ENCODE results near the gene TXN.
"Not testable (repeated sequence)": the region's sequence is repeated elsewhere in the genome, so short reads cannot be mapped to it uniquely, and the experiment has no call there.

TXN gene

DNA sequence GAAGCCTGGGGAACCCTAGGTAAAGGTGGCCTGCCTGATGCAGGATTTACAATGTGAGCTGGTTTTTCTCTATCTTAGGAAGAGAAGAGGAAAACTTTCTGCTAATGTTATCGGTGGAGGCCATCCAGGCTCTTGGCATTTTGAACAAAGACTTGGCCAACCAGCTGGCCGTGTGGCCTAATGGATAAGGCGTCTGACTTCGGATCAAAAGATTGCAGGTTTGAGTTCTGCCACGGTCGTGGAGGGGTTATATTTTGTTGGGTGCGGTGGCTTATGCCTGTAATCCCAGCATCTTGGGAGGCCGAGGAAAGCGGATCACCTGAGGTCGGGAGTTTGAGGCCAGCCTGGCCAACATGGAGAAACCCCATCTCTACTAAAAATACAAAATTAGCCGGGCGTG, 58.0 kb downstream of the TXN start:
- Histone ChIP-seq H3K79me2 (ENCODE audit: insufficient read depth, low read length) (no peaks in the 10 kb centered on the region), H3F3A (ENCODE audit: insufficient read depth) (no peaks in the 10 kb centered on the region), H3K4me2 (ENCODE audit: low read depth, low read length, poor library complexity, severe bottlenecking) (no peak overlapping the region), H3K27ac (ENCODE audit: low read depth, low read length) (no peak overlapping the region), H3K9me2 (replicated peaks; ENCODE audit: insufficient read depth, low read length) (no peaks in the 10 kb centered on the region), H4K20me1 (ENCODE audit: low read depth, low read length) (no peaks in the 10 kb centered on the region), H3K9ac (ENCODE audit: low read length) (no peak overlapping the region), H3K27me3 (ENCODE audit: low read length) (no peaks in the 10 kb centered on the region), H3K4me3 (ENCODE audit: insufficient read depth, low read length, poor library complexity, severe bottlenecking) (no peak overlapping the region), H3K36me3 (ENCODE audit: low read length) (no peaks in the 10 kb centered on the region), H2AFZ (ENCODE audit: low read depth, low read length, severe bottlenecking) (no peak overlapping the region), H3K9me3 (ENCODE audit: insufficient read depth, low read length) (no peaks in the 10 kb centered on the region)
- TF ChIP-seq, protein P1, sequence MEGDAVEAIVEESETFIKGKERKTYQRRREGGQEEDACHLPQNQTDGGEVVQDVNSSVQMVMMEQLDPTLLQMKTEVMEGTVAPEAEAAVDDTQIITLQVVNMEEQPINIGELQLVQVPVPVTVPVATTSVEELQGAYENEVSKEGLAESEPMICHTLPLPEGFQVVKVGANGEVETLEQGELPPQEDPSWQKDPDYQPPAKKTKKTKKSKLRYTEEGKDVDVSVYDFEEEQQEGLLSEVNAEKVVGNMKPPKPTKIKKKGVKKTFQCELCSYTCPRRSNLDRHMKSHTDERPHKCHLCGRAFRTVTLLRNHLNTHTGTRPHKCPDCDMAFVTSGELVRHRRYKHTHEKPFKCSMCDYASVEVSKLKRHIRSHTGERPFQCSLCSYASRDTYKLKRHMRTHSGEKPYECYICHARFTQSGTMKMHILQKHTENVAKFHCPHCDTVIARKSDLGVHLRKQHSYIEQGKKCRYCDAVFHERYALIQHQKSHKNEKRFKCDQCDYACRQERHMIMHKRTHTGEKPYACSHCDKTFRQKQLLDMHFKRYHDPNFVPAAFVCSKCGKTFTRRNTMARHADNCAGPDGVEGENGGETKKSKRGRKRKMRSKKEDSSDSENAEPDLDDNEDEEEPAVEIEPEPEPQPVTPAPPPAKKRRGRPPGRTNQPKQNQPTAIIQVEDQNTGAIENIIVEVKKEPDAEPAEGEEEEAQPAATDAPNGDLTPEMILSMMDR (IDR thresholded peaks at IDR 0.05; ENCODE audit: insufficient read depth, low read length, poor library complexity, severe bottlenecking): no peak

DNA sequence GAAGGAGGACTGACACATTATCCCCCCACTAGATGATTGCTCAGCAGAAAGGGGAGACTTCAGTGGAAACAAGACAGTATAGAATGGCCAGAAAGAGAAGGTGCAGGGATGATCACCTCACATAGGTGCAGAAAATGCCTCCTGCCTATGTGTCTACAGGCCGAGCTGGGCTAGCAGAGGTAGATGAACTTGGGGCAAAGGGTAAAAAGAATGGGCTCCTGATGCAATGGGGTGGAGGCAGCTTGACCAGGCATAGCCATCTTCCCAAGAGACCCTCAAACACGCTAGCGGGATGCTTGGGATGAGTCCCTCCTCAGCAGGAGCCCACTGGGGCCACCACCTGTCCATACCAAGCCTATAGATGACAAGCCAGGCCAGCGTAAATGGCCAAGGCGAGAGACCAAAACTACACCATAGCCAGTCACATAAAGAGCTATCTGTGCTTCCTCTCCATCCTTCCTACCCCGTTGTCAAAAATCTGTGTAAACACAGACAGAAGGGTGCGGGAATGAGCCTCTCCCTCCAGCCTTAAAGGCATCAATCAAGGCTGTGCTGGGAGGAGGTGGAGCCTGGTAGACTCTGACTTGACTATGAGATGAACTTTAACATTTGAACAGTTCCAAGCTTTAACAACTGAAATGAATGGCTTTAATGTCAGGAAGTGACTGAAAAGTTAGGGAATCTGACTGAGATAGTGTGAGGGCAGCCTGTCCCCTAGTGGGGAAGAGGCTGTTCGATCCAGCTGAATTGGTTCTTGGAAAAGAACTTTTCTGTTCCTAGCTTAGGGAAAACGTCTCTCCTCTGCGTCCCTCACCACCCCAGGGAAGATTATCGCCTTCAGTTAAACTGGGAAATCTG, 58.7 kb downstream of the TXN start:
- Histone ChIP-seq H4K20me1 (ENCODE audit: low read depth, low read length) (no peaks in the 10 kb centered on the region), H3K27me3 (ENCODE audit: low read length) (no peaks in the 10 kb centered on the region), H3F3A (ENCODE audit: insufficient read depth) (no peaks in the 10 kb centered on the region), H3K79me2 (ENCODE audit: insufficient read depth, low read length) (no peaks in the 10 kb centered on the region), H3K36me3 (ENCODE audit: low read length) (no peaks in the 10 kb centered on the region), H3K9me2 (replicated peaks; ENCODE audit: insufficient read depth, low read length) (no peaks in the 10 kb centered on the region), H3K4me2 (ENCODE audit: low read depth, low read length, poor library complexity, severe bottlenecking) (no peak overlapping the region), H3K9ac (ENCODE audit: low read length) (no peak overlapping the region), H2AFZ (ENCODE audit: low read depth, low read length, severe bottlenecking) (no peak overlapping the region), H3K4me3 (ENCODE audit: insufficient read depth, low read length, poor library complexity, severe bottlenecking) (no peak overlapping the region), H3K9me3 (ENCODE audit: insufficient read depth, low read length) (no peaks in the 10 kb centered on the region), H3K27ac (ENCODE audit: low read depth, low read length) (no peak overlapping the region)
- TF ChIP-seq, protein P1 (IDR thresholded peaks at IDR 0.05; ENCODE audit: insufficient read depth, low read length, poor library complexity, severe bottlenecking): no peak
- no peak for TF ChIP-seq EZH2phosphoT487 (conservative IDR thresholded peaks at IDR 0.05; ENCODE audit: low read length)

DNA sequence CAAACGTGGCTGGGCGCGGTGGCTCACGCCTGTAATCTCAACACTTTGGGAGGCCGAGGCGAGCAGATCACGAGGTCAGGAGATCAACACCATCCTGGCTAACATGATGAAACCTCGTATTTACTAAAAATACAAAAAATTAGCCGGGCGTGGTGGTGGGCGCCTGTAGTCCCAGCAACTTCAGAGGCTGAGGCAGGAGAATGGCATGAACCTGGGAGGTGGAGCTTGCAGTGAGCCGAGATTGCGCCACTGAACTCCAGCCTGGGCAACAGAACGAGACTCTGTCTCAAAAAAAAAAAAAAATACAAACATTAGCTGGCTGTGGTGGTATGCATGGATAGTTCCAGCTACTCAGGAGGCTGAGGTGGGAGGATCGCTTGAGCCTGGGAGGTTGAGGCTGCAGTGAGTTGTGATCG, 60.2 kb downstream of the TXN start:
- H3F3A ChIP-seq (ENCODE audit: insufficient read depth); H4K20me1 ChIP-seq (ENCODE audit: low read depth, low read length); H2AFZ ChIP-seq (ENCODE audit: low read depth, low read length, severe bottlenecking); H3K9me2 ChIP-seq (replicated peaks; ENCODE audit: insufficient read depth, low read length); H3K4me2 ChIP-seq (ENCODE audit: low read depth, low read length, poor library complexity, severe bottlenecking); H3K36me3 ChIP-seq (ENCODE audit: low read length); H3K27me3 ChIP-seq (ENCODE audit: low read length); H3K9ac ChIP-seq (ENCODE audit: low read length); H3K79me2 ChIP-seq (ENCODE audit: insufficient read depth, low read length); H3K9me3 ChIP-seq (ENCODE audit: insufficient read depth, low read length); H3K4me3 ChIP-seq (ENCODE audit: insufficient read depth, low read length, poor library complexity, severe bottlenecking); H3K27ac ChIP-seq (ENCODE audit: low read depth, low read length): not testable (repeated sequence)

All from SU-DHL-6 (cell line).